Gastroesophageal sphincter (tissue), 4 donors: Measurements from ENCODE around the gene PSD2. TPM values are rescaled to one million over a fixed set of nuclear protein-coding genes. Genes with fewer than 3 reads are reported as not detected.

ENCODE experiments used
- ATAC-seq: fragments of 150-250 bp; one replicate; pipeline ENCODE4 v1.9.1; 2016; ENCODE audit warnings: mild to moderate bottlenecking, moderate library complexity
- H3K27ac ChIP-seq, 4 donors: fragments of 200-600 bp; sonication (generic) in 3 of 4; 1 replicate in 3 of 4; 2 replicates in 1 of 4; pipeline ENCODE4 v1.5.1; 2016 to 2019
- H3K27me3 ChIP-seq: fragments of 200-600 bp; sonication (generic); one replicate; pipeline ENCODE4 v1.5.1; 2019
- H3K36me3 ChIP-seq, 2 donors: fragments of 200-600 bp; sonication (generic); one replicate each; pipeline ENCODE4 v1.5.1; 2019; ENCODE audit warnings: control low read depth in 1 of 2
- H3K4me1 ChIP-seq, 3 donors: fragments of 200-600 bp; sonication (generic); 1 replicate in 2 of 3; 2 replicates in 1 of 3; pipeline ENCODE4 v1.5.1; 2016 to 2019; ENCODE audit warnings: control low read depth in 2 of 3
- H3K4me3 ChIP-seq, 2 donors: fragments of 200-600 bp; sonication (generic); one replicate each; pipeline ENCODE4 v1.5.1; 2019; ENCODE audit warnings: mild to moderate bottlenecking in 1 of 2, moderate library complexity in 1 of 2
- H3K9me3 ChIP-seq, 3 donors: fragments of 200-600 bp; sonication (generic); one replicate each; pipeline ENCODE4 v1.5.1; 2017 to 2019; ENCODE audit warnings: control low read depth in 2 of 3
- EP300 ChIP-seq: sonication (generic); formaldehyde crosslinking; IDR thresholded peaks from one replicate; pipeline ENCODE4 v1.6.1; 2017; ENCODE audit warnings: antibody characterized with exemption, mild to moderate bottlenecking
- POLR2A ChIP-seq, 2 donors: fragments of 450-650 bp; IDR thresholded peaks; one replicate each; pipeline ENCODE4 v1.6.1; 2017; ENCODE audit warnings: antibody characterized with exemption in 2 of 2, mild to moderate bottlenecking in 2 of 2, moderate library complexity in 1 of 2
- POLR2AphosphoS5 ChIP-seq: sonication (generic); formaldehyde crosslinking; IDR thresholded peaks from one replicate; pipeline ENCODE4 v1.6.1; 2017; ENCODE audit warnings: antibody characterized with exemption
- WGBS, 2 donors: methylation state at CpG; one replicate each; pipeline ENCODE4 v1.1.5; 2018; ENCODE audit warnings: low coverage in 1 of 2; 5-methylcytosine and 5-hydroxymethylcytosine counted together
- total RNA-seq, 4 donors: library from RNA; depleted of rRNA; stranded (reverse); fragments of >200 nt; gene quantifications; one replicate each; pipeline ENCODE4 v1.1.0, GENCODE V29; 2016
- TF ChIP-seq, protein P1 (sequence below), 4 experiments: fragments of 200-600 bp in 2 of 4; fragments of 450-650 bp in 2 of 4; sonication (generic) in 1 of 4; IDR thresholded peaks; one replicate each; pipeline ENCODE4 v1.5.1; 2017 to 2019; ENCODE audit warnings: antibody characterized with exemption in 4 of 4, mild to moderate bottlenecking in 2 of 4, moderate library complexity in 2 of 4

PSD2 gene
- total RNA-seq, 4 donors from 2014 or later = 0.13 to 0.16 TPM; not detected in 2

DNA sequence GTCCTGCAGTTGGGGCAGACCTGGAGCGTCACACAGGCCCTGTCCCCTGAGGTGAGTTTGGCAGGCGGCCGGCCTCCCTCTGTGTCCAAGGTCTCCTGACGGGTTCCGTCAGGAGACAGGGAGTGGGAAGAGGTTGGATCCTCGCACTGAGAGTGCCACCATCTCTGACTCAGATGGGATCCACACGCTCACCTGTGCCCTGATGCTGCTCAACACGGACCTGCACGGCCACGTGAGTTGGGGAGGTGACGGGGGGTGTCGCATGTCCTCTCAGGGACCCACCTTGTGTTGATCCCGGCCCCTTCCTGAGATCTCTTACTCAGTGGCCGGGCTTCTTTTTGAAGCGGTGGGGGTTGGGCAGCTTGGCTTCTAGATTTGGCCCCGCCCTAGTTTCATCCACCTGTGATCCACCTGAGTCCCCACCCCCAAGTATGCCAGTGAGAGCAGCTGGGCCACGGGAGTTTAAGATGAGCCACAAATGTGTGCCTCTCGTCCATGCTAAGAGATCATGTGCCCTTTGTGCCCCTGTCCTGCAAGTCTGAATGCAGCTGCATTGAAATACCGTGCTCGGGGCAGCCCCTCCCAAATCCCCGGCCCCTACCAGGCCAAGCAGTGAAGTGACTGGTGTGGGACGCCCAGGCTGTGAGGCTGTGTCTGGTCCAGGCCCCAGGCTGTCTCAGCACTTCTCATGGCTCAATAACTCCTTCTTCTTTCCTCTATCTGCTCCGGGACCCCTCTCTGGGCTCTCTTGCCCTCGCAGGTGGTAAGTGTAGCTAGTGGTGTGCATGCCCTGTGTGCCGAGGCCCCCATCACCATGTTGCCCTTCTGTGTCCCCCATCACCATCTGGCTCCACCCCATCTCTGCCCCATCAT lies 27.2 kb downstream of the PSD2 start:
- ATAC-seq = no peak
- H3K9me3 ChIP-seq = peaks cover 0 to 13% (median 0%) of the 10 kb centered on the region in 3 donors
- H3K4me1 ChIP-seq = no peaks in the 10 kb centered on the region
- peaks cover 4% of the 10 kb centered on the region for H3K27me3 ChIP-seq
- 77 to 80% methylated on average over 1 to 11 of the region's 25 CpGs for WGBS, 2 donors
- H3K4me3 ChIP-seq = no peak overlapping the region
- no peaks in the 10 kb centered on the region for H3K36me3 ChIP-seq
- TF ChIP-seq POLR2AphosphoS5 (no peak), POLR2A (IDR thresholded peaks at IDR 0.05) (no peak), EP300 (no peak)
- TF ChIP-seq, protein P1, sequence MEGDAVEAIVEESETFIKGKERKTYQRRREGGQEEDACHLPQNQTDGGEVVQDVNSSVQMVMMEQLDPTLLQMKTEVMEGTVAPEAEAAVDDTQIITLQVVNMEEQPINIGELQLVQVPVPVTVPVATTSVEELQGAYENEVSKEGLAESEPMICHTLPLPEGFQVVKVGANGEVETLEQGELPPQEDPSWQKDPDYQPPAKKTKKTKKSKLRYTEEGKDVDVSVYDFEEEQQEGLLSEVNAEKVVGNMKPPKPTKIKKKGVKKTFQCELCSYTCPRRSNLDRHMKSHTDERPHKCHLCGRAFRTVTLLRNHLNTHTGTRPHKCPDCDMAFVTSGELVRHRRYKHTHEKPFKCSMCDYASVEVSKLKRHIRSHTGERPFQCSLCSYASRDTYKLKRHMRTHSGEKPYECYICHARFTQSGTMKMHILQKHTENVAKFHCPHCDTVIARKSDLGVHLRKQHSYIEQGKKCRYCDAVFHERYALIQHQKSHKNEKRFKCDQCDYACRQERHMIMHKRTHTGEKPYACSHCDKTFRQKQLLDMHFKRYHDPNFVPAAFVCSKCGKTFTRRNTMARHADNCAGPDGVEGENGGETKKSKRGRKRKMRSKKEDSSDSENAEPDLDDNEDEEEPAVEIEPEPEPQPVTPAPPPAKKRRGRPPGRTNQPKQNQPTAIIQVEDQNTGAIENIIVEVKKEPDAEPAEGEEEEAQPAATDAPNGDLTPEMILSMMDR (IDR thresholded peaks at IDR 0.05) = no peak
- H3K27ac ChIP-seq = no peak overlapping the region

DNA sequence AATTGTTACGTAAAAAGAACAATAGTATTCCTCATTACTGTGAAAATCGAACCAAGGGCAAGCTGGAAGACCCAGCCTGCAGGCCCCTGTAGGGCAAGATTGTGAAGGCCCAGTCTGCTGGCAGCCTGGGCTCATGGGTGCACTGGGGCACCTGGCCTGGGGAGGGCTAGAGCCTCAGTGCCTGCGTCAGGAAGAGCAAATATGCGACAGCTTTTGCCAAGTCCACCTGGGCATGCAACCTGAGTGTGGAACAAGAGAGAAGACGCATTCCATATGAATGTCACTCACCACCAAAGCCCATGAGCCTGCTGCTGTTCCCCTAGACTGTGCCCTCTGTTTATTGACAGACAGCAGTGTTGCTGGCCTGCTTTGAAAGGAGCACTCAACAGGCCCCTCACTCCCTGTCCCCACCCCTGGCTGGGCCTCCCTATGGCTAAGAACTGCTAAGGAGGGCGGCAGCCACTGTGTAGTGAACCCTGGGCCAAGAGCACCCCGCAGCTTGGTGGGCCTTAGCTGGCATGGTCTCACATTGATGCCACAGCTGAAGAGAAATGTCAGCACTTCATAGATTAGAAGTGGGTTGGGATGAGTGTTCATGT lies 28.2 kb downstream of the PSD2 start:
- H3K27me3 ChIP-seq = peaks cover 4% of the 10 kb centered on the region
- H3K4me3 ChIP-seq = no peak overlapping the region
- H3K4me1 ChIP-seq = no peaks in the 10 kb centered on the region
- 70 to 88% methylated on average over 2 to 3 of the region's 7 CpGs for WGBS, 2 donors
- TF ChIP-seq POLR2AphosphoS5 (no peak), EP300 (no peak), POLR2A (IDR thresholded peaks at IDR 0.05) (no peak)
- TF ChIP-seq, protein P1 (IDR thresholded peaks at IDR 0.05) = no peak
- no peaks in the 10 kb centered on the region for H3K36me3 ChIP-seq
- H3K27ac ChIP-seq = no peak overlapping the region
- no peak for ATAC-seq
- H3K9me3 ChIP-seq = peaks cover 0 to 6% (median 0%) of the 10 kb centered on the region in 3 donors

DNA sequence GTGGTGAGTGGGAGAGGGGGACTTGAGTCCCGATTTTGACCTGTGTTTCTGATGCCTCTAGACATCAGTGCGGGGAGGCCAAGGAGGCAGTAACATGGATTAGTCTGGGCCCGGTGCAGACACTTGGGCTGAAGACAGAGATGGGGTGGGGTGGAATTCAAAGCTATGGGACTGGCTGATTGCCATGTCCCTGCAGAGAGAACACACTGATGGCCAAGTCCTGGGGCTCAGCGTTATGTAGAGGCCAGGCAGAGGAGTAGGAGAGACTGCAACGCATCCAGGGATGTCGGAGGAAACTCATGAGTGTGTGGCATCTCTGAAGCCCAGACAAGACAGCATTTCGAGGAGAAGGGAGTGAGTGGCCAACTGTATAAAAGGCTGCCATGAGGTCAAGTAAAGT lies 30.1 kb downstream of the PSD2 start:
- H3K4me3 ChIP-seq = no peak overlapping the region
- no peaks in the 10 kb centered on the region for H3K4me1 ChIP-seq
- H3K9me3 ChIP-seq = no peaks in the 10 kb centered on the region
- WGBS, 2 donors = 70 to 80% methylated on average over 1 to 6 of the region's 7 CpGs
- ATAC-seq = no peak
- H3K36me3 ChIP-seq = no peaks in the 10 kb centered on the region
- peaks cover 4% of the 10 kb centered on the region for H3K27me3 ChIP-seq
- H3K27ac ChIP-seq = no peak overlapping the region
- TF ChIP-seq EP300 = no peak
- TF ChIP-seq POLR2A (IDR thresholded peaks at IDR 0.05) = no peak
- no peak for TF ChIP-seq POLR2AphosphoS5
- TF ChIP-seq, protein P1 (IDR thresholded peaks at IDR 0.05) = no peak

DNA sequence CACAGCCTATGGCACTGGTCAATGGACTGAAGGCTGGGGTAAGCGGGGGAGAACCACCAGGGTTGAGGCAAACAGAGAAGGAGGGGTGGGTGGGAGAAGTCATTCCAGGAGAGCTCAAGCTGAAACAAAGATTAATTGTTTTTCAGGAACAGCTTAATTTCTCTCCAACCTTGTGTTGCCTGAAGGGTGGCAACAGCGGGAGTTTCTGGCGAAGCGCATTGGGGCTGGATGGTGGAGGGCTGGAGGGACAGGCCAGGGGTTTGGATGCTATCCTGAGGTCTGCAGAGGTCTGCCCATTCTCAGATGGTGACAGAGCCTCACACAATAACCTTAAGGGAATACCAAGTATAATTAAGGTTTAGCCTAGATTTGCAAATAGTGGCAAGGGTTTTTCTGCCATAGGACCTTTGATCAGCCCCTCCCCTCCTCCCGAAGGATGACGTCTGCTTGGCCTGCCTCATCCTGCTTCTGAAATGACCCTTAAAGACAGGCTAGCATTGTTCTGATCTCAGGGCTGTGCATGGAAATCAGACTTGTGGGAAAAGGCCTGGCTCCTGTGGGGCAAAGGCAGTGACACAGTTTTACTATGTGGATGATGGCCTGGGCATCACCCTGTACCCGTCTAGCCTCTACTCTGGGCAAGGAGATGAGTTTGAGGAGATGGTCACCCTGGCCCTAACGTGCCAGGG lies 32.7 kb downstream of the PSD2 start:
- no peak overlapping the region for H3K4me3 ChIP-seq
- no peaks in the 10 kb centered on the region for H3K9me3 ChIP-seq
- no peaks in the 10 kb centered on the region for H3K27me3 ChIP-seq
- WGBS, 2 donors = 72 to 90% methylated on average over 4 to 8 of the region's 8 CpGs
- H3K27ac ChIP-seq = no peak overlapping the region
- TF ChIP-seq POLR2AphosphoS5 (no peak), POLR2A (IDR thresholded peaks at IDR 0.05) (no peak), EP300 (no peak)
- TF ChIP-seq, protein P1 (IDR thresholded peaks at IDR 0.05) = no peak
- ATAC-seq = no peak
- H3K4me1 ChIP-seq = no peaks in the 10 kb centered on the region
- no peaks in the 10 kb centered on the region for H3K36me3 ChIP-seq
